A549 treated with Mapracorat at 1 μM for 4 hours (cell line): ENCODE measurements around the gene CAPSL. TPM values are rescaled to one million over a fixed set of nuclear protein-coding genes. Genes with fewer than 3 reads are reported as not detected.

ENCODE experiments used
- total RNA-seq: library from RNA; stranded (reverse); fragments of 200-300 nt; extraction: Qiagen RNA extraction; gene quantifications from 5 replicates; pipeline ENCODE4 v1.2.3, GENCODE V29; 2022

CAPSL gene
- not detected in 5 replicates for total RNA-seq

GRCh38 chr5:35938568-35939227 lies at the start of gene CAPSL:
Gene CAPSL (minus strand): TSS chr5:35938622. CDS start chr5:35921120, 17,502 bp downstream.

GRCh38 chr5:35856765-35857351 lies 81.6 kb downstream of the CAPSL start, which contains the start of gene IL7R:
Gene IL7R (plus strand): TSS chr5:35856891. CDS start chr5:35856978, 87 bp downstream.

Other genes with a start within 250 kb of the CAPSL start
- 0.24 to 0.46 TPM (median 0.36 TPM) in 5 replicates for gene IL7R, start 81.7 kb downstream of the CAPSL start, total RNA-seq
- not detected in 5 replicates for gene UGT3A1, start 52.8 kb upstream of the CAPSL start, total RNA-seq
- gene UGT3A2, start 128.3 kb upstream of the CAPSL start, total RNA-seq, result not detected in 5 replicates
- 0.90 to 1.6 TPM (median 1.5 TPM) in 5 replicates for gene LMBRD2, start 213.3 kb upstream of the CAPSL start, total RNA-seq
- gene SKP2, start 213.5 kb upstream of the CAPSL start, total RNA-seq, result 15.0 to 21.6 TPM (median 20.2 TPM) in 5 replicates